Activated T-cell treated with anti-CD3 and anti-CD28 coated beads for 48 hours (primary cell): ENCODE data around the gene SMCO2.

Experiments used
- DNase-seq: peaks from one replicate; pipeline ENCODE4 v3.0.0-alpha.2; 2020; ENCODE audit warnings: low read depth

The SMCO2 gene

GRCh38 chr12:27455589-27455988 is 9.1 kb downstream of the SMCO2 start:
- DNase-seq, result no peak

GRCh38 chr12:27456618-27457017 is 10.1 kb downstream of the SMCO2 start:
- no peak for DNase-seq

GRCh38 chr12:27460471-27460978 is 14.0 kb downstream of the SMCO2 start:
- peak; percentile 27 for DNase-seq

GRCh38 chr12:27462151-27462694 is 15.7 kb downstream of the SMCO2 start:
- DNase-seq, result no peak

- DNase-seq, result no peak
Observed at GRCh38 chr12:27462851-27463250, 16.3 kb downstream of the SMCO2 start.

- DNase-seq, result no peak
Observed at GRCh38 chr12:27463511-27464219, 17.1 kb downstream of the SMCO2 start.

- DNase-seq, result peak; percentile 22
Observed at GRCh38 chr12:27464220-27464554, 17.7 kb downstream of the SMCO2 start.

GRCh38 chr12:27467641-27468040 is 21.1 kb downstream of the SMCO2 start:
- no peak for DNase-seq

- no peak for DNase-seq
Observed at GRCh38 chr12:27468241-27468640, 21.7 kb downstream of the SMCO2 start.

GRCh38 chr12:27469176-27469736 is 22.7 kb downstream of the SMCO2 start:
- DNase-seq, result no peak

GRCh38 chr12:27472604-27473003 is 26.1 kb downstream of the SMCO2 start:
- DNase-seq, result no peak

GRCh38 chr12:27474344-27474743 is 27.8 kb downstream of the SMCO2 start:
- no peak for DNase-seq

- no peak for DNase-seq
Observed at GRCh38 chr12:27477049-27477448, 30.5 kb downstream of the SMCO2 start.

- DNase-seq, result no peak
Observed at GRCh38 chr12:27478949-27479348, 32.4 kb downstream of the SMCO2 start.

GRCh38 chr12:27480016-27480415 is 33.5 kb downstream of the SMCO2 start:
- DNase-seq, result no peak

GRCh38 chr12:27486961-27487360 is 40.4 kb downstream of the SMCO2 start:
- no peak for DNase-seq

GRCh38 chr12:27488479-27488878 is 41.9 kb downstream of the SMCO2 start:
- DNase-seq, result no peak

GRCh38 chr12:27491226-27491625 is 44.7 kb downstream of the SMCO2 start:
- no peak for DNase-seq

GRCh38 chr12:27493260-27493940 is 46.9 kb downstream of the SMCO2 start:
- DNase-seq, result no peak

- no peak for DNase-seq
Observed at GRCh38 chr12:27497446-27497845, 50.9 kb downstream of the SMCO2 start.

- DNase-seq, result no peak
Observed at GRCh38 chr12:27498149-27498548, 51.6 kb downstream of the SMCO2 start.

- DNase-seq, result no peak
Observed at GRCh38 chr12:27498761-27499160, 52.2 kb downstream of the SMCO2 start.

- no peak for DNase-seq
Observed at GRCh38 chr12:27499377-27499776, 52.8 kb downstream of the SMCO2 start.
